Lower leg skin (tissue), 4 donors: ENCODE data around the gene ST6GALNAC3. TPM values are rescaled to one million over a fixed set of nuclear protein-coding genes. Genes with fewer than 3 reads are reported as not detected.

ENCODE experiments used
- DNase-seq, 2 donors: peaks; one replicate each; pipeline ENCODE4 v3.0.0-alpha.2; 2019; ENCODE audit warnings: low spot score in 2 of 2
- H3K4me3 ChIP-seq: fragments of 200-600 bp; sonication (generic); 2 replicates; pipeline ENCODE4 v1.5.1; 2017; ENCODE audit warnings: mild to moderate bottlenecking, low read depth; ENCODE audit not compliant: poor library complexity, severe bottlenecking
- POLR2A ChIP-seq, 2 donors: fragments of 450-650 bp; IDR thresholded peaks; one replicate each; pipeline ENCODE4 v1.6.1; 2016 to 2017; ENCODE audit warnings: antibody characterized with exemption in 2 of 2, mild to moderate bottlenecking in 1 of 2, moderate library complexity in 1 of 2
- WGBS, 2 donors: methylation state at CpG; one replicate each; pipeline ENCODE4 v1.1.5; 2018; 5-methylcytosine and 5-hydroxymethylcytosine counted together
- intact Hi-C: fragments of 100-400 bp; cut with DNase I; formaldehyde crosslinking; loops from one replicate; pipeline ENCODE4 v1.15.0; 2023; ENCODE audit warnings: low total_unique reads
- total RNA-seq, 4 donors: library from RNA; depleted of rRNA; stranded (reverse); fragments of >200 nt; gene quantifications; one replicate each; pipeline ENCODE4 v1.1.0, GENCODE V29; 2016
- TF ChIP-seq, protein P1 (sequence below), 3 donors: fragments of 450-650 bp; IDR thresholded peaks; one replicate each; pipeline ENCODE4 v1.5.1; 2016; ENCODE audit warnings: antibody characterized with exemption in 3 of 3, mild to moderate bottlenecking in 3 of 3, moderate library complexity in 2 of 3

The ST6GALNAC3 gene
- total RNA-seq, 4 donors from 2014 or later, result 1.5 to 3.8 (median 3.0) TPM

DNA sequence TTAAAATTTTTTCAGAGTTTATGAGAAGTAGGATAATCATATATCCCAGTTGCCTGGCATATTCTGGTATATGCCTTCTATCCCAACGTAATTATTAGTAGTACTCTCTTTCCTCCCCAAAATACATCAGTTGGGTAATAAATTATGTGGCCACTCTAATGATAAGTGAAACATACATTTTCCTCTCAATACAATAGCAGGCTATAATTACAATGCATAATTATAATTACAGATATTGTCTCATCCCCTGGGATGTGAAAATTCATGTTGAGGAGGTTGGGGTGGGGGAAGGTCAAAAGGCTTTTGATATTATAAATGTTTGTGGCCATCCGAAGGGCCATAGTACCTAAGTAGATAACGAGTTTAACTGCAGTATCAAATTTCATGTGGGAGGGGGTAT lies 277.1 kb downstream of the ST6GALNAC3 start:
- WGBS, 2 donors, result 73 to 84% methylated on average over 3 of the region's 3 CpGs
- DNase-seq, result no peak

DNA sequence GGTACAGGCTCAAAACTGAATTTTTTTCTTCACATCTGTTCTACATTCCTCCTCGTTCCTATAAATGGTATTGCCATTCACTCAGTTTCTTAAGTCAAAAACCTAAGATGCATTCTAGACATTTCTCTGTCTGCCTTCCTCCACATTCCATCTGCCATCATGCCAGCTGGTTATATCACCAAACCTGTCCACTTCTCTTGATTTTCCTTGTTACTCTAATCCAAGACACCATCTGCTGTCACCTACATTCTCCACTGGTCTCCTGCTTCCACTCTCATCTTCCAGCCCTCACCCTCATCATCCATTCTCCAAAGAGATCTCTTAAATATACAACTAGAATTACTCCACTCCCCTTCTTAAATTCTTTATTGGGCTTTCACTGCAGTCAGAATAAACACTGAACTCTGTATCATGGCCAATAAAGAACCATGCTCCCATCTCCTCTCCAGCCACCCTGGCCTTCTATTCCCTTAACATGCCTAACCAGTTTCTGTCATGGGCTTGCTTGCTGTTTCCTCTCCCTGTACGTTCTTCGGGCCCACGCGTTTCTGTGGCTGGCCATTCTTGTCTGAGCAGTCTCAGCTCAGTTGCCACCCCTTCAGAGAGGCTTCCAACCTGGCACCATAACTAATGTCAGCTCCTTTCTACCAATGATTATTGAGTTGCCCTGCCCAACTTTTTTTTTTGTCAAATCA lies 278.3 kb downstream of the ST6GALNAC3 start:
- intact Hi-C loops, result no loop called here
- no peak overlapping the region for H3K4me3 ChIP-seq
- WGBS, 2 donors, result 72 to 86% methylated on average over 5 of the region's 5 CpGs
- DNase-seq, result no peak
- no peak for TF ChIP-seq POLR2A (IDR thresholded peaks at IDR 0.05)
- TF ChIP-seq, protein P1, sequence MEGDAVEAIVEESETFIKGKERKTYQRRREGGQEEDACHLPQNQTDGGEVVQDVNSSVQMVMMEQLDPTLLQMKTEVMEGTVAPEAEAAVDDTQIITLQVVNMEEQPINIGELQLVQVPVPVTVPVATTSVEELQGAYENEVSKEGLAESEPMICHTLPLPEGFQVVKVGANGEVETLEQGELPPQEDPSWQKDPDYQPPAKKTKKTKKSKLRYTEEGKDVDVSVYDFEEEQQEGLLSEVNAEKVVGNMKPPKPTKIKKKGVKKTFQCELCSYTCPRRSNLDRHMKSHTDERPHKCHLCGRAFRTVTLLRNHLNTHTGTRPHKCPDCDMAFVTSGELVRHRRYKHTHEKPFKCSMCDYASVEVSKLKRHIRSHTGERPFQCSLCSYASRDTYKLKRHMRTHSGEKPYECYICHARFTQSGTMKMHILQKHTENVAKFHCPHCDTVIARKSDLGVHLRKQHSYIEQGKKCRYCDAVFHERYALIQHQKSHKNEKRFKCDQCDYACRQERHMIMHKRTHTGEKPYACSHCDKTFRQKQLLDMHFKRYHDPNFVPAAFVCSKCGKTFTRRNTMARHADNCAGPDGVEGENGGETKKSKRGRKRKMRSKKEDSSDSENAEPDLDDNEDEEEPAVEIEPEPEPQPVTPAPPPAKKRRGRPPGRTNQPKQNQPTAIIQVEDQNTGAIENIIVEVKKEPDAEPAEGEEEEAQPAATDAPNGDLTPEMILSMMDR (IDR thresholded peaks at IDR 0.05), result no peak

More for the DNA sequence above, 277.1 kb downstream of the ST6GALNAC3 start:
- H3K4me3 ChIP-seq, result no peak overlapping the region
- TF ChIP-seq POLR2A (IDR thresholded peaks at IDR 0.05), result no peak
- TF ChIP-seq, protein P1 (IDR thresholded peaks at IDR 0.05), result no peak
- intact Hi-C loops, result no loop called here

DNA sequence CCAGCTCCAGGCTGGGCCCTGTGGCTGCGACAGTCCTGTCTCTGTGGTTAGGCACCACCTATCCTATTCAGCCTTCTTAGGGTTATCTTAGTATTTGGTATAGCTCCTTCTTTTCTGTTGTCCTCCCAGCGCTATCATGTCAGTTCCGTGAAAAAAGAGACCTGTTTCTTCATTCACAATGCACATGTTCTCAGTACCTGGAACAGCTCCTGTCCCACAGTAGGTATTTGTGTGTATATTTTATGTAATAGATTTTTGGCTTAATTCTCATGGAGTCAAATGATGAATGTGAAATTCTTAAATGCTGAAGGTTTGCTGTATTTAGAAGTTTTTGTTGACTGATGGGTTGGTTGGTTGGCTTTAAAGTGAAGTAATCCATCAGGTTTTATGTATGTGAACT lies 279.7 kb downstream of the ST6GALNAC3 start:
- intact Hi-C loops, result no loop called here
- H3K4me3 ChIP-seq, result no peak overlapping the region
- no peak for DNase-seq
- 92% methylated on average over 3 of the region's 3 CpGs for WGBS, 2 donors
- TF ChIP-seq POLR2A (IDR thresholded peaks at IDR 0.05), result no peak
- TF ChIP-seq, protein P1 (IDR thresholded peaks at IDR 0.05), result no peak

DNA sequence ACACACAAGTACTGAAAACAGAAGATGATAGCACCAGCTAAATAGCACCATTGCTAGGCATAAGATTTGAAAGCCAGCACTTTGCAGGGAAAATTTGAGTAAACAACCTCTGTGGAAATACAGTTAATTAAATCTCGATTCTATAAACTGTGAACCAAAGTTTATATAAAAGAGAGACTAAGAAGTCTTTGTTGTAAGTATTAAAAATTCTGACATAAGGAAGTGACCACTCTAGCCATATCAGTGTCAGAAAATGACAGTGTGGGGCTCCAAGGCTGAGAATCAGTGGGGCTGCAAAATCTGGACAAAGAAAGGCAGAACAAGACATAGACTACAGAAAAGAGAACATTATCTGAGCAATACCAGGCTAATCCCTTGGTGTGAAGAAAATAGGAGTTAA lies 292.2 kb downstream of the ST6GALNAC3 start:
- H3K4me3 ChIP-seq, result no peak overlapping the region
- no peak for DNase-seq
- WGBS, 2 donors, result 74 to 87% methylated on average over 1 of the region's 1 CpG
- TF ChIP-seq, protein P1 (IDR thresholded peaks at IDR 0.05), result no peak
- no peak for TF ChIP-seq POLR2A (IDR thresholded peaks at IDR 0.05)
- intact Hi-C loops, result no loop called here

DNA sequence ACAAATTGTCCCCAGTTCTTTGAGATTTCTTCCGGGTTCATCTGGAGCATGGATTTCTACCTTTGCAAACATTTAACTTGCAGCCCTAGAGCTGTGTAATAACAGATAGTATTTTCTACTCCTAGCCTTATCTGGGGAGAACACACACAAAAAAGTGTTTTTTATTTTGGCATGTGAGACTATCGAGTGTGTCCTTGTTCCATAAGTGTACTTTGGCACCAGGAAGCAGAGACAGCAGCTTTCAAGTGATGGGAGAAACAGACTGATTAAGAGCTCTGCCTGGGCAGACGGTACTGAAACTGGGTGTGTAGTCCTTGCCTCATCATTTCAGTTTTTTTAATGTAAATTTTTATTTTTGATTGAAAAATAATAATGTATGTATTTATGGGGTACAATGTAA lies 297.4 kb downstream of the ST6GALNAC3 start:
- no peak for TF ChIP-seq POLR2A (IDR thresholded peaks at IDR 0.05)
- TF ChIP-seq, protein P1 (IDR thresholded peaks at IDR 0.05), result no peak
- WGBS, 2 donors, result 70 to 71% methylated on average over 3 of the region's 3 CpGs
- no peak for DNase-seq
- H3K4me3 ChIP-seq, result no peak overlapping the region
- intact Hi-C loops, result no loop called here

DNA sequence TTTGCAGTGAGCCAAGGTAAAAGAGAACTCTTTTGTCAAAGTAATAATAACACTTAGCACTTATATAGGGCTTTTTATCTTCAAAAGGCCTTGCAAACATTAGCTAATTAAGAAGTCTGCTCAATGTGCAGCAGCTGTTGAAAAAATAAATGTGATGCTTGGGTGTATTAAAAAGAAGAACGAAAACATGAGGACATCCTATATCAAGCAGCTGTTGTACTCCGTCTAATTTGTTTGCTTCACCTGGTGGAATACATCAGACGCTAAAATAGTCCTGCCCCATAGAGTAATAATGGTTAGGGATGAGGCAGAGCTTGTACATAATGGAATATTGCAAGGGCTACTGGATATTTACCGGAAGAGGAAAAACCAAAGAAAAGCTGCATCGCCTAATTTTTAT lies 299.5 kb downstream of the ST6GALNAC3 start:
- WGBS, 2 donors, result 90 to 92% methylated on average over 5 of the region's 5 CpGs
- no peak for DNase-seq
- intact Hi-C loops, result no loop called here

More for the DNA sequence above, 299.5 kb downstream of the ST6GALNAC3 start:
- no peak for TF ChIP-seq POLR2A (IDR thresholded peaks at IDR 0.05)
- TF ChIP-seq, protein P1 (IDR thresholded peaks at IDR 0.05), result no peak
- H3K4me3 ChIP-seq, result no peak overlapping the region
